A549 treated with DMSO at 1 μM for 4 hours (cell line): Measurements from ENCODE around the gene HSF2. TPM values are rescaled to one million over a fixed set of nuclear protein-coding genes. Genes with fewer than 3 reads are reported as not detected.

Source experiments
- total RNA-seq: library from RNA; stranded (reverse); fragments of 200-300 nt; extraction: Qiagen RNA extraction; gene quantifications from 5 replicates; pipeline ENCODE4 v1.2.3, GENCODE V29; 2022; ENCODE audit warnings: low read depth

Gene HSF2
- total RNA-seq: 6.4 to 10.6 TPM (median 7.1 TPM) in 5 replicates

GRCh38 chr6:122399348-122400120 is at the start of gene HSF2:
HSF2 (plus strand) TSS chr6:122399652; CDS start chr6:122399738, 86 bp downstream.

GRCh38 chr6:122471107-122472021 is 71.9 kb downstream of the HSF2 start, which contains the start of gene SERINC1:
SERINC1 (minus strand) TSS chr6:122471807; CDS start chr6:122471737, 70 bp downstream.

Other genes starting within 250 kb of the HSF2 start
- gene SERINC1, start 72.2 kb downstream of the HSF2 start, total RNA-seq: 70.4 to 93.2 TPM (median 83.6 TPM) in 5 replicates
- 0.32 to 0.84 TPM (median 0.74 TPM) in 5 replicates for gene PKIB, start 210.8 kb downstream of the HSF2 start, total RNA-seq